OCI-LY1 (cell line): ENCODE results near the gene PREX1.

Experiments
- H2AFZ ChIP-seq: fragments of 200-600 bp; sonication (generic), shearing (Covaris generic); 2 replicates; pipeline ENCODE4 v1.6.0; 2014; ENCODE audit warnings: antibody characterized with exemption, mild to moderate bottlenecking, low read length
- H3F3A ChIP-seq: fragments of 200-600 bp; sonication (generic), shearing (Covaris generic); 2 replicates; pipeline ENCODE4 v1.6.0; 2014; ENCODE audit warnings: mild to moderate bottlenecking, antibody characterized with exemption, low read length, moderate library complexity; ENCODE audit not compliant: insufficient read depth
- H3K27ac ChIP-seq: fragments of 200-600 bp; sonication (generic); 2 replicates; pipeline ENCODE4 v1.5.1; 2014; ENCODE audit warnings: low read length, mixed run types, mild to moderate bottlenecking, low read depth; ENCODE audit not compliant: poor library complexity, severe bottlenecking
- H3K27me3 ChIP-seq: fragments of 200-600 bp; sonication (generic); 2 replicates; pipeline ENCODE4 v1.6.0; 2014; ENCODE audit warnings: antibody characterized with exemption, mild to moderate bottlenecking, low read length, moderate library complexity; ENCODE audit not compliant: insufficient read depth
- H3K36me3 ChIP-seq: fragments of 200-600 bp; sonication (generic); 2 replicates; pipeline ENCODE4 v1.6.1; 2014; ENCODE audit warnings: mild to moderate bottlenecking, antibody characterized with exemption, low read length, moderate library complexity, mixed read lengths; ENCODE audit not compliant: insufficient read depth
- H3K4me1 ChIP-seq: fragments of 200-600 bp; sonication (generic); 2 replicates; pipeline ENCODE4 v1.5.1; 2014; ENCODE audit warnings: mild to moderate bottlenecking, low read length, moderate library complexity; ENCODE audit not compliant: insufficient read depth, severe bottlenecking
- H3K4me2 ChIP-seq: fragments of 200-600 bp; sonication (generic), shearing (Covaris generic); 2 replicates; pipeline ENCODE4 v1.6.1; 2014; ENCODE audit warnings: low read length
- H3K4me3 ChIP-seq: fragments of 200-600 bp; sonication (generic); 2 replicates; pipeline ENCODE4 v1.5.1; 2014; ENCODE audit warnings: low read length, low read depth, mild to moderate bottlenecking, mixed read lengths; ENCODE audit not compliant: poor library complexity, severe bottlenecking
- H3K79me2 ChIP-seq: fragments of 200-600 bp; shearing (Covaris generic); 2 replicates; pipeline ENCODE4 v1.6.1; 2016; ENCODE audit warnings: mixed run types, low read length, mixed read lengths; ENCODE audit not compliant: insufficient read depth
- H3K9ac ChIP-seq: fragments of 200-600 bp; sonication (generic), shearing (Covaris generic); 2 replicates; pipeline ENCODE4 v1.6.1; 2014; ENCODE audit warnings: mild to moderate bottlenecking, low read length, mixed read lengths
- H3K9me2 ChIP-seq: fragments of 200-600 bp; sonication (generic), shearing (Covaris generic); 2 replicates; pipeline ENCODE4 v1.6.1; 2014; ENCODE audit warnings: low read depth, mild to moderate bottlenecking, low read length, mixed read lengths
- H3K9me3 ChIP-seq: fragments of 200-600 bp; shearing (Covaris generic); 2 replicates; pipeline ENCODE4 v1.6.1; 2014; ENCODE audit warnings: low read length, mixed read lengths
- H4K20me1 ChIP-seq: fragments of 200-600 bp; sonication (generic), shearing (Covaris generic); 2 replicates; pipeline ENCODE4 v1.6.0; 2016; ENCODE audit warnings: mild to moderate bottlenecking, low read length; ENCODE audit not compliant: insufficient read depth
- CTCF ChIP-seq: fragments of 200-600 bp; sonication (generic), shearing (Covaris generic); IDR thresholded peaks from 2 replicates; pipeline ENCODE4 v1.5.1; 2017; ENCODE audit warnings: mild to moderate bottlenecking, antibody characterized with exemption, low read length, moderate library complexity, mixed read lengths
- EZH2 ChIP-seq: fragments of 200-600 bp; sonication (generic), shearing (Covaris generic); IDR thresholded peaks from 2 replicates; pipeline ENCODE4 v1.8.0; 2017; ENCODE audit warnings: borderline replicate concordance, mixed run types, mild to moderate bottlenecking, antibody characterized with exemption, low read length, moderate library complexity, mixed read lengths

PREX1 gene

GRCh38 chr20:48626226-48626937 is 201.4 kb downstream of the PREX1 start:
- Histone ChIP-seq H3K36me3 (no peaks in the 10 kb centered on the region), H3K27ac (no peak overlapping the region), H3K9ac (no peak overlapping the region), H3K9me3 (no peaks in the 10 kb centered on the region), H3K27me3 (no peaks in the 10 kb centered on the region), H4K20me1 (no peaks in the 10 kb centered on the region), H3F3A (no peaks in the 10 kb centered on the region), H3K4me1 (no peaks in the 10 kb centered on the region), H3K9me2 (no peaks in the 10 kb centered on the region), H3K79me2 (no peaks in the 10 kb centered on the region), H2AFZ (no peak overlapping the region), H3K4me3 (no peak overlapping the region), H3K4me2 (no peak overlapping the region)
- TF ChIP-seq EZH2 (no peak), CTCF (no peak)

- Histone ChIP-seq H3K79me2 (no peaks in the 10 kb centered on the region), H3F3A (no peaks in the 10 kb centered on the region), H3K4me3 (no peak overlapping the region), H3K4me1 (no peaks in the 10 kb centered on the region), H3K9me3 (no peaks in the 10 kb centered on the region), H3K27ac (no peak overlapping the region), H3K4me2 (no peak overlapping the region), H3K27me3 (no peaks in the 10 kb centered on the region), H3K9ac (no peak overlapping the region), H3K36me3 (no peaks in the 10 kb centered on the region), H2AFZ (no peak overlapping the region), H3K9me2 (no peaks in the 10 kb centered on the region), H4K20me1 (no peaks in the 10 kb centered on the region)
- TF ChIP-seq CTCF, result no peak
- TF ChIP-seq EZH2, result no peak
Observed at GRCh38 chr20:48625136-48625900, 202.5 kb downstream of the PREX1 start.

- Histone ChIP-seq H3K36me3 (no peaks in the 10 kb centered on the region), H4K20me1 (no peaks in the 10 kb centered on the region), H3F3A (no peaks in the 10 kb centered on the region), H3K4me3 (no peak overlapping the region), H2AFZ (no peak overlapping the region), H3K9me2 (no peaks in the 10 kb centered on the region), H3K4me1 (no peaks in the 10 kb centered on the region), H3K79me2 (no peaks in the 10 kb centered on the region), H3K9me3 (no peaks in the 10 kb centered on the region), H3K4me2 (no peak overlapping the region), H3K27ac (no peak overlapping the region), H3K9ac (no peak overlapping the region), H3K27me3 (no peaks in the 10 kb centered on the region)
- no peak for TF ChIP-seq EZH2
Observed at GRCh38 chr20:48624315-48625020, 203.3 kb downstream of the PREX1 start.
